HUDEP-2 (cell line): Measurements from ENCODE around the gene RGL4.

Experiments used
- DNase-seq, 76 experiments: peaks; one replicate each; lab custom pipeline; 2025; ENCODE audit not compliant: unreplicated experiment in 76 of 76; lab: John Stamatoyannopoulos, UW

Gene RGL4

GRCh38 chr22:23697031-23697970 is 6.5 kb downstream of the RGL4 start:
- no peak for DNase-seq

DNA sequence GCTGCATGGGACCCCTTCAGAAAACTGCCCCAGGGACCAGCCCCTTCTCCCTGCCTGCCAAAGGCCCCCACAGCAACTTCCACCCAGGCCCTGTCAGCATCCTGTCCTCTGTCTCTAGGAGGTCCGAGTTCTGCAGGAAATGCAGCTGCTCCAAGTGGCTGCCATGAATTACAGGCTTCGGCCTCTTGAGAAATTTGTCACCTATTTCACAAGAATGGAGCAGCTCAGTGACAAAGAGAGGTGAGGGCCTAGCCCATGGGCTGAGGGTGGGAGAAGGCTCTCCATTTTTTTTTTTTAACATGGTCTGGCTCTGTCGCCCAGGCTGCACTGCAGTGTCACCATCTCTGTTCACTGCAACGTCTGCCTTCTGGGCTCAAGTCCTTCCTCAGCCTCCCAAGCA is 7.3 kb downstream of the RGL4 start:
- no peak for DNase-seq

DNA sequence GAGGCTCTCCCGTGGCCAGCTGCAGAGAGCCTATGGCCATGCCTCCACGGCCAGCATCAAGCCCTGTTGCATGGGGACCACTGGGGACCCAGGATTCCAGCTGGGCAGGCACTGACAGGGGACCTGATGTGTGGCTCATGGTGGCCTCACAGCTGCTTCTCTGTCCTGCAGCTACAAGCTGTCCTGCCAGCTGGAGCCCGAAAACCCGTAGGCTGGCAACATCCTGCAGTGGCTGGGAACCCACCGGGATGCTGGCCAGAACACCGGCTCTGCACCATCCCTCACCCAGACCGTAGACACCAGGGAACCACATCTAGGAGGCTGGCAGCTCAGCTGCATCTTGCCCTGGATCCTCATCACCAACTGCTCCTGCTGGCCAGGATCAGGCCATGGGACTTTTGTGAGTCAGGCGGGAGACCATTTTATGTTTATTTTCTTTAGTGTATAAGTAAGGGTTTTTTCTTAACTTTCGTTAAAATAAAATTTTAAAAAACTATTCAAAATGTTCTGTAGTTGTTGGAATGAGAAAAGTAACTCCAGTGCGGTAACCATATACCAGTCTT is 7.9 kb downstream of the RGL4 start:
- no peak for DNase-seq

DNA sequence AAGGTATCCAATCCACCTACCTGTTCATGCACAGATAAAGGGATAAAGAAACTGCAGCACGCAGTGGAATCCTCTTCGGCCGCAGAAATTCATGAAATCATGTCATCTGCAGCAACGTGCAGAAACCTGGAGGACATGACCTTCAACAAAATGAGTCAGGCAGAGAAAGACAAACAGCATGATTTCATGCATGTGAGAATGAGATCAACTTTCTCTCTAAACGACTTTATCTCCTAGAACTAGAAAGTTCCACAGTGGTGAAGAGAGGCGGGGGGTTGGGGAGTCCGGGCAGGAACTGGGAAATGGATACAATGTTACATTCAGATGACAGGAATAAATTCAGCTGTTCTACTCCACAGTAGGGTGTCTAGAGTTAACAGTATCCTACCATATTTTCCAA is 9.9 kb downstream of the RGL4 start:
- DNase-seq, result no peak

DNA sequence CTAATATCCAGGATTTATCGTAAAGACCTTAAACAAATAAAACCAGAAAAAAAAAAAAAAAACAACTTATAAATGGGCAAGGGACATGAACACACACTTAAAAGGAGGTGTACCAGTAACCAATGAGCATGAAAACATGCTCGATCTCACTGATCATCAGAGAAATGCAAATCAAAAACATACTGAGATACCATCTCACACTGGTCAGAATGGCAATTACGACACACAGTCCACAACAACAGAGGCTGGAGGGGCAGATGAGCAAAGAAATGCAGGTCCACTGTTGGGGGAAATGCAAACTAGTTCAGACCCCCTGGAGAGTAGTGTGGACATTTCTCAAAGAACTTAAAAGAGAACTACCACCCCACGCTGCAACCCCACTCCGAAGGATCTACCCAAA is 13.2 kb downstream of the RGL4 start:
- DNase-seq, result no peak

GRCh38 chr22:23704829-23705228 is 14.0 kb downstream of the RGL4 start:
- no peak for DNase-seq

GRCh38 chr22:23705358-23705757 is 14.5 kb downstream of the RGL4 start:
- no peak for DNase-seq

- no peak for DNase-seq
These were observed 17.5 kb downstream of the RGL4 start for GRCh38 chr22:23708270-23708669.

DNA sequence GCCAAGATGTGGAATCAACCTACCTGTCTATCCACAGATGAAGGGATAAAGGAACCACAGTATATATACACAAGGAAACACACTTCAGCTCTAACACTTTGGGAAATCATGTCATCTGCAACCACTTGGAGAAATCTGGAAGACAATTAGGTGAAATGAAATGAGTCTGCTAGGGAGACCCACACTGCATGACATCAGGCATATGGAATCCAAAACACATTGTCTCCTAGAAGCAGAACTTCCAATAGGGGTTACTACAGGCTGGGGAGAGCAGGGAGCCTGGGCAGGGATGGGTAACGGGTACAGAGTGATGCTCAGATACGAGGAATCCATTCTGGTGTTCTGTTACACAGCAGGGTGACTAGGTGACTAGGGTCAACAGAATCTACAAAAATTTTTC is 18.3 kb downstream of the RGL4 start:
- DNase-seq, result no peak

DNA sequence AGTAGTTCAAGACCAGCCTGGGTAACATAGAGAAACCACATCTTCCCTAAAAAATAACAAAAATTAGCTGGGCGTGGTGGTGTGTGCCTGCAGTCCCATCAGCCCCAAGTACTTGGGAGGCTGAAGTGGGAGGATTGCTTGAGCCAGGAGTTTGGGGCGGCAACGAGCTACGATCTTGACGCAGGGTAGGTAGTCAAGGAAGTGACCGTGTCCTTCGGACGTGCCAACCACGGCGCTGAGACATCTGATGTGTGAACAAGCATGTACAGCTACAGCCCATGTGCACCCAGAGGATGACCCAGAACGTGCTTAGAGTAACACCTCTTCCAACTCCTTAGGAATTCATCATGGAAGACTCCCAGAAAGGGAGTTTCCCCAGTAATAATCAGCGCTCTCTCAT is 21.4 kb downstream of the RGL4 start:
- no peak for DNase-seq

DNA sequence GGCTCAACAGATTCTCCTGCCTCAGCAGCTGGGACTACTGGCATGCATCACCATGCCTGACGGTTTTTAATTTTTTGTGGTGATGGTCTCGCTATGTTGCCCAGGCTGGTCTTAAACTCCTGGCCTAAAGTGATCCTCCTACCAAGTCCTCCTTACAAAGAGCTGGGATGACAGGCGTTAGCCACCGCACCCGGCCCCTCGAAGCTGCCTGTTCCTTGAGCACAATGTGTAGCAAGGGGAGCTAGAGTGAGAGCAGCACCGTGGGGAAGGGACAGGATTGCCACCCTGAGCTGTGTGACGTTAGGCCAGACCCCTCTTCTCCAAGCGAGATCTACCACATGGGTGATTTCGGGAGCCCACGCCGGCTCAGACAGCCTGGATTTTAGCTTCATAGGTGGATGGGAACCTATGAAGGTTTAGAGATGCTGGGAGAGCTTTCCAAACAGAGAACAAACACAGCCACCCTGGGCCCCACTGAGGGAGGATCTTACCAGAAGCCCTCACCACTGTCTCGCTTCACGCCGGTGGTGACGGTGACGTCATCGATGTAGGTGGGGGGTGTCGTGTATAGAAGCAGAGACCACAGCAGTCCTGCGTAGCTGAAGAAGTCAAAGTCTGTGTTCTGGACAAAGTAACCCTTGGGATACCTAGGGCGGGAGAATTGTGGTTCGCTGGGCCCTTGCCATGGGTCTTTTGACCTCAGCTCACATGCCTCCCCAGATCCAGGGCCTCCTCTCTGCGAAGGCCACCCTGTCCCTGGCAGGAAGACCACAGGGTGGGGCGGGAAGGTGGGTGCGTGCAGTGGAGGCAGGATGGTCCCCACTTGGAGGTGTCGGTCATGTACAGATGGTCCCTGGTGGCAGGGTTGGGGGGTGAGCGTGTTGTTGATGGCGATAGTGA is 23.1 kb downstream of the RGL4 start:
- DNase-seq, result no peak

GRCh38 chr22:23714596-23715578 is 24.1 kb downstream of the RGL4 start:
- peak in 4 of 76 experiments; percentile 2 to 5 (median 4) for DNase-seq

GRCh38 chr22:23715806-23716375 is 25.1 kb downstream of the RGL4 start:
- peak in 54 of 76 experiments; percentile 4 to 60 (median 24) for DNase-seq

DNA sequence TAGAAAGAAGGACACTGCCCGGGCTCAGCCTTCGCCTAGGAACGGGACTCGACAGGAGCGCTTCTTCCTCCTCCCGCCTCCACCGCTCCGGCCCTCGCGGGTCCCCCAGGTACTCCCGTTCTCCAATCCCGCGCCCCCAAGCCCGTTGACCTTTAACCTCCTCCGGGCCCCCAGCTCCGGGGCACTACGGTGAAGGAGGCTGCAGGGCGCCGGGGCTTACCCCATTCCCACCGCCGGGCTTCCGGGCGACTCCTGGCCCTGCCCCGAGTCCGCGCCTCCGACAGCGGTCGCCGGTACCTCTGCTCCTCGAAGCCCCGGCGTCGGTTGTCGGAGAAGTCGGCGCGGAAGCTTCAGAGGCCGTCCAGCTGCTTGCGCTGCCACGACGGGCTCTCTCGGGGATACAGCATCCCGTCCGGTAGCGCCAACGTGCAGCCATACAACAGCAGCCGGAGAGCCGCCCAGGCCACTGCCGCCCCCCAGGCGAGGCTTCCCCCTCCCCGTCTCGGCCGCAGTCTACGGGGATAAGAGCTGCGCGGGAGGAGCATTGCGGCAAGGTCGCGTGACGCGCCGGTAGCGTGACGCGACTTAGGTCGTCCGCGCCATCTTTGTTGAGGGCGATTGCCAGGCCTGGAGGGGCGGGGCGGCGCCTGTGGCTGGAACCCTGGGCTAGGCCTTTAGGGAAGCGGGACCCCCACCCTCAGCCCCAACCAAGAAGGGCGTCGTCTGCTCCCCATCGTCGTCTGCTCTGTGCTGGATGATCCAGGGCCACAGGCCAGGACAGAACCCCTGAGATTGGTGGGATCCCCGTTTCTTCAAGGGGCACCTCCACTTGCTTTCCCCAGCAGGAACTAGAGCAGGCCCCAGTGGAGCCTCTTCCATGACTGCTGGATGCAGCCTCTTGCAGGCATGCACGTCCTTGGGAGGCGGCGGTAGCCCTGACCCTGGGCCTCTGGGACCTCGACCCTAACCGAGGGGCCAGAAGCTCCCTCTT is 26.3 kb downstream of the RGL4 start:
- peak in 71 of 76 experiments; percentile 10 to 82 (median 67) for DNase-seq

DNA sequence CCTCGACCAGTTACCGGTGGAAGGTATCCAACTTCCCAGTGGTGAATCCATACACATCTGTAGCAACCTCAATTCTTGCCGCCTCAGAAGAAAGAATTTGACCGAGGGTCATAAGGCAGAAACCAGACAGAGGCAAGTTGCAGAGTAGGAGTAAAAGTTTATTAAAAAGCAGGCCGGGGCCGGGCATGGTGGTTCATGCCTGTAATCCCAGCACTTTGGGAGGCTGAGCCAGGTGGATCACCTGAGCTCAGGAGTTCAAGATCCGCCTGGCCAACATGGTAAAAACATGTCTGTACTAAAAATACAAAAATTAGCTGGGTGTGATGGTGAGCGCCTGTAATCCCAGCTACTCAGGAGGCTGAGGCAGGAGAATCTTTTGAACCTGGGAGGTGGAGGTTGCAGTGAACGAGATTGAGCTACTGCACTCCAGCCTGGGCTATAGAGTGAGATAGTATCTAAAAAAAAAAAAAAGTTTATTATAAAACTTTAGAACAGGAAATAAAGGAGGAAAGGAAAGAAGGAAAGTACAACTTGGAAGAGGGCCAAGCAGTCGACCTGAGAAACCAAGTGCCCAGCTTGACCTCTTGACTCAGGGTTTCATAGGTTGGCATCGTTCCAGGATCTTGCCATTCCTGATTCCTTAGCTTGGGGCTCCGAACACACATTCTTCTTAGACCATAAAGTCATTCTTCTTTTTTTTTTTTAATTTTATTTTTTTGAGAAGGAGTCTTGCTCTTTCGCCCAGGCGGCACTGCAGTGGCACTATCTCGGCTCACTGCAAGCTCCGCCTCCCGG is 27.8 kb downstream of the RGL4 start:
- DNase-seq, result no peak

DNA sequence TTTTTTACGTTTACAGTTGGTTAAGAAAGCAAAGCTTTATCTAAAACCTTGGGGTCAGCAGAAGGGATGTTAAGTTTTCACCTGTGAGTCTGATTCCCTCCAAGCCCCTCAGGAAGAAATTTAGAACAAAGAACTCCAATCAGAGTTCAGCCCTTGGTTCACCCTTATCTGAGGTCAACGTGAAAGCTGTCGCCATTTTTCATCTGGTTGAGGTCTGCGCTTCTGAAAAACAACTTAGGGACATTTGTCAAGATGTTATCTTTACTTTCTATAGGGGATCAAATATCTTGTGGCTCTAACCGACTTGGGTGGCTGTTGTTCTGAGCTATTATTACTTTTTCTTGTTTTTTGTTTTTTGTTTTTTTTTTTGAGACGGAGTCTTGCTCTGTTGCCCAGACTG is 30.0 kb downstream of the RGL4 start:
- no peak for DNase-seq

- no peak for DNase-seq
These were observed 31.3 kb downstream of the RGL4 start for GRCh38 chr22:23722160-23722559.

- DNase-seq, result no peak
These were observed 31.9 kb downstream of the RGL4 start for GRCh38 chr22:23722724-23723123.
